Activated naive CD8-positive, alpha-beta T cell (primary cell): ENCODE results near the gene ADNP2.
A peak's percentile ranks its signal among the peaks of the same experiment; 100 is the strongest.

ENCODE experiments used
- H3K27ac Mint-ChIP-seq: one replicate; pipeline ENCODE4 v1.8.0; 2021; ENCODE audit warnings: mixed read lengths
- H3K27me3 Mint-ChIP-seq: one replicate; pipeline ENCODE4 v1.8.0; 2021; ENCODE audit warnings: mixed read lengths
- H3K36me3 Mint-ChIP-seq: one replicate; pipeline ENCODE4 v1.8.0; 2021; ENCODE audit warnings: mixed read lengths
- H3K4me1 Mint-ChIP-seq: one replicate; pipeline ENCODE4 v1.8.0; 2021; ENCODE audit warnings: low read depth, mixed read lengths
- H3K4me3 Mint-ChIP-seq: one replicate; pipeline ENCODE4 v1.8.0; 2021; ENCODE audit warnings: mild to moderate bottlenecking, mixed read lengths
- H3K9me3 Mint-ChIP-seq: one replicate; pipeline ENCODE4 v1.8.0; 2021; ENCODE audit warnings: low read depth, mixed read lengths

ADNP2 gene

GRCh38 chr18:80095414-80095813 is 13.6 kb upstream of the ADNP2 start:
- peaks cover 2% of the 10 kb centered on the region for H3K27me3 Mint-ChIP-seq
- H3K4me1 Mint-ChIP-seq: no peaks in the 10 kb centered on the region
- peaks cover 4% of the 10 kb centered on the region for H3K9me3 Mint-ChIP-seq
- peaks cover 2% of the 10 kb centered on the region for H3K36me3 Mint-ChIP-seq
- H3K4me3 Mint-ChIP-seq: no peak overlapping the region
- H3K27ac Mint-ChIP-seq: no peak overlapping the region

- Mint-ChIP-seq H3K9me3 (peaks cover 4% of the 10 kb centered on the region), H3K27me3 (peaks cover 2% of the 10 kb centered on the region), H3K27ac (no peak overlapping the region), H3K36me3 (peaks cover 5% of the 10 kb centered on the region), H3K4me1 (no peaks in the 10 kb centered on the region), H3K4me3 (no peak overlapping the region)
These were observed 13.0 kb upstream of the ADNP2 start for GRCh38 chr18:80096032-80096565.

- Mint-ChIP-seq H3K27ac (no peak overlapping the region), H3K36me3 (peaks cover 3% of the 10 kb centered on the region), H3K27me3 (no peaks in the 10 kb centered on the region), H3K4me3 (no peak overlapping the region), H3K9me3 (no peaks in the 10 kb centered on the region), H3K4me1 (no peaks in the 10 kb centered on the region)
These were observed 11.9 kb upstream of the ADNP2 start for GRCh38 chr18:80097201-80097600.

GRCh38 chr18:80103231-80103630 is 5.8 kb upstream of the ADNP2 start:
- no peaks in the 10 kb centered on the region for H3K27me3 Mint-ChIP-seq
- no peaks in the 10 kb centered on the region for H3K9me3 Mint-ChIP-seq
- H3K4me1 Mint-ChIP-seq: peaks cover 16% of the 10 kb centered on the region
- H3K27ac Mint-ChIP-seq: no peak overlapping the region
- no peak overlapping the region for H3K4me3 Mint-ChIP-seq
- H3K36me3 Mint-ChIP-seq: peaks cover 3% of the 10 kb centered on the region

GRCh38 chr18:80104364-80104779 is 4.7 kb upstream of the ADNP2 start:
- peaks cover 3% of the 10 kb centered on the region for H3K36me3 Mint-ChIP-seq
- H3K9me3 Mint-ChIP-seq: no peaks in the 10 kb centered on the region
- no peak overlapping the region for H3K27ac Mint-ChIP-seq
- H3K27me3 Mint-ChIP-seq: no peaks in the 10 kb centered on the region
- peaks cover 22% of the 10 kb centered on the region for H3K4me1 Mint-ChIP-seq
- H3K4me3 Mint-ChIP-seq: no peak overlapping the region

GRCh38 chr18:80105369-80106167 is 3.5 kb upstream of the ADNP2 start:
- Mint-ChIP-seq H3K27ac (no peak overlapping the region), H3K36me3 (peaks cover 4% of the 10 kb centered on the region), H3K9me3 (no peaks in the 10 kb centered on the region), H3K4me1 (peaks cover 29% of the 10 kb centered on the region), H3K27me3 (no peaks in the 10 kb centered on the region), H3K4me3 (no peak overlapping the region)

GRCh38 chr18:80106482-80107051 is 2.5 kb upstream of the ADNP2 start:
- H3K27ac Mint-ChIP-seq: peak overlapping the region; percentile 36

GRCh38 chr18:80107426-80107825 is 1.6 kb upstream of the ADNP2 start:
- H3K4me3 Mint-ChIP-seq: no peak overlapping the region
- no peaks in the 10 kb centered on the region for H3K27me3 Mint-ChIP-seq
- H3K9me3 Mint-ChIP-seq: no peaks in the 10 kb centered on the region
- peaks cover 3% of the 10 kb centered on the region for H3K36me3 Mint-ChIP-seq
- peaks cover 39% of the 10 kb centered on the region for H3K4me1 Mint-ChIP-seq
- H3K27ac Mint-ChIP-seq: no peak overlapping the region

More at GRCh38 chr18:80106482-80107051, 2.5 kb upstream of the ADNP2 start:
- no peaks in the 10 kb centered on the region for H3K27me3 Mint-ChIP-seq
- H3K4me1 Mint-ChIP-seq: peaks cover 35% of the 10 kb centered on the region
- H3K9me3 Mint-ChIP-seq: no peaks in the 10 kb centered on the region
- peak overlapping the region; percentile 14 for H3K4me3 Mint-ChIP-seq
- H3K36me3 Mint-ChIP-seq: peaks cover 3% of the 10 kb centered on the region

- no peaks in the 10 kb centered on the region for H3K9me3 Mint-ChIP-seq
- H3K36me3 Mint-ChIP-seq: peaks cover 3% of the 10 kb centered on the region
- no peaks in the 10 kb centered on the region for H3K27me3 Mint-ChIP-seq
- peak overlapping the region; percentile 84 for H3K4me3 Mint-ChIP-seq
- peaks cover 42% of the 10 kb centered on the region for H3K4me1 Mint-ChIP-seq
- H3K27ac Mint-ChIP-seq: peak overlapping the region; percentile 91
These were observed 933 bp upstream of the ADNP2 start for GRCh38 chr18:80108121-80108536.

- Mint-ChIP-seq H3K9me3 (no peaks in the 10 kb centered on the region), H3K27ac (peak overlapping the region; percentile 51), H3K4me3 (peak overlapping the region; percentile 84), H3K36me3 (peaks cover 5% of the 10 kb centered on the region), H3K4me1 (peaks cover 53% of the 10 kb centered on the region), H3K27me3 (no peaks in the 10 kb centered on the region)
These were observed 615 bp downstream of the ADNP2 start for GRCh38 chr18:80109676-80110078.

- Mint-ChIP-seq H3K4me3 (no peak overlapping the region), H3K36me3 (peaks cover 12% of the 10 kb centered on the region), H3K4me1 (peaks cover 57% of the 10 kb centered on the region), H3K27ac (no peak overlapping the region), H3K27me3 (no peaks in the 10 kb centered on the region), H3K9me3 (no peaks in the 10 kb centered on the region)
These were observed 3.7 kb downstream of the ADNP2 start for GRCh38 chr18:80112624-80113248.

- H3K27me3 Mint-ChIP-seq: no peaks in the 10 kb centered on the region
- H3K4me1 Mint-ChIP-seq: peaks cover 48% of the 10 kb centered on the region
- H3K4me3 Mint-ChIP-seq: no peak overlapping the region
- peaks cover 17% of the 10 kb centered on the region for H3K36me3 Mint-ChIP-seq
- H3K9me3 Mint-ChIP-seq: no peaks in the 10 kb centered on the region
- H3K27ac Mint-ChIP-seq: no peak overlapping the region
These were observed 6.0 kb downstream of the ADNP2 start for GRCh38 chr18:80115035-80115434.

GRCh38 chr18:80119111-80119510 is 10.0 kb downstream of the ADNP2 start:
- Mint-ChIP-seq H3K9me3 (no peaks in the 10 kb centered on the region), H3K4me1 (peaks cover 33% of the 10 kb centered on the region), H3K36me3 (peaks cover 30% of the 10 kb centered on the region), H3K4me3 (no peak overlapping the region), H3K27me3 (no peaks in the 10 kb centered on the region), H3K27ac (no peak overlapping the region)

GRCh38 chr18:80120932-80121331 is 11.9 kb downstream of the ADNP2 start:
- H3K36me3 Mint-ChIP-seq: peaks cover 32% of the 10 kb centered on the region
- peak overlapping the region; percentile 59 for H3K27ac Mint-ChIP-seq
- no peaks in the 10 kb centered on the region for H3K9me3 Mint-ChIP-seq
- no peaks in the 10 kb centered on the region for H3K27me3 Mint-ChIP-seq
- H3K4me1 Mint-ChIP-seq: peaks cover 22% of the 10 kb centered on the region
- H3K4me3 Mint-ChIP-seq: no peak overlapping the region

- Mint-ChIP-seq H3K4me3 (no peak overlapping the region), H3K36me3 (peaks cover 29% of the 10 kb centered on the region), H3K9me3 (no peaks in the 10 kb centered on the region), H3K27ac (no peak overlapping the region), H3K27me3 (no peaks in the 10 kb centered on the region), H3K4me1 (peaks cover 37% of the 10 kb centered on the region)
These were observed 15.1 kb downstream of the ADNP2 start for GRCh38 chr18:80124131-80124530.
